G401 (cell line): ENCODE data around the gene ACTR8. TPM values are rescaled to one million over a fixed set of nuclear protein-coding genes. Genes with fewer than 3 reads are reported as not detected.
"Not testable (repeated sequence)": the region's sequence is repeated elsewhere in the genome, so short reads cannot be mapped to it uniquely, and the experiment has no call there.

Source experiments
- DNase-seq: peaks from one replicate; pipeline ENCODE4 v3.0.0-alpha.2; 2015; ENCODE audit warnings: low spot score
- in situ Hi-C: cut with HindIII; loops from 2 replicates; pipeline ENCODE4 v1.10.0; 2016; ENCODE audit warnings: low sequenced_read_pairs, mixed read lengths
- total RNA-seq: library from RNA; depleted of rRNA; stranded (reverse); fragments of >200 nt; shearing (Covaris generic); gene quantifications from 2 replicates; pipeline ENCODE4 v1.2.3, GENCODE V29; 2014; rRNA removed

ACTR8 gene, protein sequence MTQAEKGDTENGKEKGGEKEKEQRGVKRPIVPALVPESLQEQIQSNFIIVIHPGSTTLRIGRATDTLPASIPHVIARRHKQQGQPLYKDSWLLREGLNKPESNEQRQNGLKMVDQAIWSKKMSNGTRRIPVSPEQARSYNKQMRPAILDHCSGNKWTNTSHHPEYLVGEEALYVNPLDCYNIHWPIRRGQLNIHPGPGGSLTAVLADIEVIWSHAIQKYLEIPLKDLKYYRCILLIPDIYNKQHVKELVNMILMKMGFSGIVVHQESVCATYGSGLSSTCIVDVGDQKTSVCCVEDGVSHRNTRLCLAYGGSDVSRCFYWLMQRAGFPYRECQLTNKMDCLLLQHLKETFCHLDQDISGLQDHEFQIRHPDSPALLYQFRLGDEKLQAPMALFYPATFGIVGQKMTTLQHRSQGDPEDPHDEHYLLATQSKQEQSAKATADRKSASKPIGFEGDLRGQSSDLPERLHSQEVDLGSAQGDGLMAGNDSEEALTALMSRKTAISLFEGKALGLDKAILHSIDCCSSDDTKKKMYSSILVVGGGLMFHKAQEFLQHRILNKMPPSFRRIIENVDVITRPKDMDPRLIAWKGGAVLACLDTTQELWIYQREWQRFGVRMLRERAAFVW
- 26.3 and 41.7 TPM in 2 replicates for total RNA-seq

DNA sequence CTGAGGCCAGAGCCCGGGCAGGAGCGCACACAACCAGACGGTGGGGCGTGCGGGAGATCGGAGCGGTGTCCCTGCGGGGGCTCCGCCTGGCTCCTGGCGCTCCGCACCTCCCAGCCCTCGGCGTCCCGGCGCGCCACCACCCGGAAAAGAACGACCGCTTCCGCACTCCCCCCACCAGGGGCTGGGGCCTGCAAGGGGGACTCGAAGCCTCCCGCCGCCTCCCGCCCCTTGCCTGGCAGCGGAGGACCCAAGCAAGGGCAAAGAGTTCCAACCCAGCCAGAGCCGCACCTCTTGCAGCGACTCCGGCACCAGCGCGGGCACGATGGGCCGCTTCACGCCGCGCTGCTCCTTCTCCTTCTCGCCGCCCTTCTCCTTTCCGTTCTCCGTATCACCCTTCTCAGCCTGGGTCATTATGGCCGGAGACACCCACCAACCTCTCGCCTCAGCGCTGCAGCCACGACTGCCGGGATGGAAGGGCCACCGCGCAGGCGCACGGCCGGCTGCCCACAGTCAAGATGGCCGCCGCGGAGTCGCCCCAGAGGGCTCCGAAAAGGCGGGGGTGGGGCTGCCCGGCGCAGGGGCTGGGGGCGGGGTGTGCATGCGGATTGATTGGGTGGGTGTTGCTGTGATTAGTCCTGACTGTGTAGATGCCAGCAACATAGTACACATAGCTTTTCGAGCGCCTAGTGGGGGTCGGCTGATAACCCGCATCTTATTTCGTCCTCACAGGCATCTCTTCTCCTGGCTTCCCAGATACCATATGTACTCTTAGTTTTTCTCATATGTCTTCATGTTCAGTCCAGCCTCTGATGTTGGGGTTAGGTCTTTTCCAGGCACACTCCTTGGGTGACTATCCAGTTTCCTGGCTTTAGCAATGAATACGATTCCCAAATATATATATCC is at the start of gene ACTR8:
ACTR8 (minus strand) TSS at position 462 of the 903 bp plus-strand sequence; CDS start at position 411, 51 bp downstream.
- in situ Hi-C loops, result no loop called here
- peak; percentile 83 for DNase-seq

DNA sequence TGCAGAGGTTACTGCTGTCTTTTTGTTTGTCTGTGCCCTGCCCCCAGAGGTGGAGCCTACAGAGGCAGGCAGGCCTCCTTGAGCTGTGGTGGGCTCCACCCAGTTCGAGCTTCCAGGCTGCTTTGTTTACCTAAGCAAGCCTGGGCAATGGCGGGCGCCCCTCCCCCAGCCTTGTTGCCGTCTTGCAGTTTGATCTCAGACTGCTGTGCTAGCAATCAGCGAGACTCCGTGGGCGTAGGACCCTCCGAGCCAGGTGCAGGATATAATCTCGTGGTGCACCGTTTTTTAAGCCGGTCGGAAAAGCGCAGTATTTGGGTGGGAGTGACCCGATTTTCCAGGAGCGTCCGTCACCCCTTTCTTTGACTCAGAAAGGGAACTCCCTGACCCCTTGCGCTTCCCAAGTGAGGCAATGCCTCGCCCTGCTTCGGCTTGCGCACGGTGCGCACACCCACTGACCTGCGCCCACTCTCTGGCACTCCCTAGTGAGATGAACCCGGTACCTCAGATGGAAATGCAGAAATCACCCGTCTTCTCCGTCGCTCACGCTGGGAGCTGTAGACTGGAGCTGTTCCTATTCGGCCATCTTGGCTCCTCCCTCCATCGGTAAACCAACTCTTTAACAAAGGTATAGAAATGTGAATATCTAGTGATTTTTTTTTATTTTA is 45.4 kb upstream of the ACTR8 start:
- in situ Hi-C loops, DNase-seq: not testable (repeated sequence)

DNA sequence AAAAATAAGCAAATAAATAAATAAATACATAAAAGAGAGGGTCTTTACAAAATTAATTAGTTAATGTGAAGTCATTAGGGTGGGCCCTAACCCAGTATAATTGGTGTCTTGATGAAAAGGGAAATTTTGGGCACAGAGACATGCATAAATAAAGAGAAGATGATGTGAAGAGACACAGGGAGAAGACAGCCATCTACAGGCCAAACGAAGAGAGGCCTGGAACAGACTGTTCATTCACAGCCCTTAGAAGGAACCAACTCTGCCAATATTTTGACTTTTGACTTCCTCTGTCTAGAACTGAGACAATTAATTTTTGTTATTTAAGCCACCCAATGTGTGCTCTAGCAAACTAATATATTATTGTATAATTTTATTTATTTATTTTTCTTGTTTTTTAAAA is 39.3 kb upstream of the ACTR8 start:
- in situ Hi-C loops, result no loop called here
- DNase-seq, result no peak

DNA sequence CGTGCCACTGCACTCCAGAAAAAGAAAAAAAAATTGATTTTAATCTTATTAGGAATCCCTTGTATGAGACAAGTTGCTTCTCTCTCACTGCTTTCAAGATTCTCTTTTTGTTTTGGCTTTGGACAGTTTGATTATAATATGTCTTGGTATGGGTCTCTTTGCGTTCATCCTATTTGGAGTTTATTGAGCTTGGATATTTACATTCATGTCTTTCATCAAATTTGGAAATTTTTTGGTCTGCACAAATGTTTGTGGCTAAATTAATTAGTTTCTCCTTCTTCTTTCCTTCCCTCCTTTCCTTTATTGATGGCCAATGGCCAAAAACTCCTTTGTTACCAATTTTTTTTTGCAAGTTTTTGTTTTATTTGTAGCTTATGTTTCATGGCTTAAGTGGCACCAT is 37.8 kb upstream of the ACTR8 start:
- in situ Hi-C loops, result no loop called here
- no peak for DNase-seq

DNA sequence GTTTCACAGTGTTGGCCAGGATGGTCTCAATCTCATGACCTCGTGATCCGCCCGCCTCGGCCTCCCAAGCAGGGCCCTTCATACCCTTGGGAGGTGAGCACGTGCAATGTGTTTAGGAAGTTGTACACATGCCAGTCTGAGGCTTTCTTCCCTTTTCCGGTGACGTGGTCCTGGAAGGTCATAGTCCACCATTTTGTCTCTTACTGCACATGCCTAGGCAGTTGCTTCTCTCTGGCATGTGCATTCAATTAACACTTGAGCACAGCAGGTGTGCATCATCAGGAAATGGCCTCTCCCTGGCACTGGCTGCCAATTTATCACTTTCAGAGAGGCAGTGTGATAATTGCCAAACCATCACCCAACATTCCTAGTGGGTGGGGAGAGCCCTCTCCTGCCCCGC is 31.4 kb upstream of the ACTR8 start:
- DNase-seq, result no peak
- in situ Hi-C loops, result no loop called here

DNA sequence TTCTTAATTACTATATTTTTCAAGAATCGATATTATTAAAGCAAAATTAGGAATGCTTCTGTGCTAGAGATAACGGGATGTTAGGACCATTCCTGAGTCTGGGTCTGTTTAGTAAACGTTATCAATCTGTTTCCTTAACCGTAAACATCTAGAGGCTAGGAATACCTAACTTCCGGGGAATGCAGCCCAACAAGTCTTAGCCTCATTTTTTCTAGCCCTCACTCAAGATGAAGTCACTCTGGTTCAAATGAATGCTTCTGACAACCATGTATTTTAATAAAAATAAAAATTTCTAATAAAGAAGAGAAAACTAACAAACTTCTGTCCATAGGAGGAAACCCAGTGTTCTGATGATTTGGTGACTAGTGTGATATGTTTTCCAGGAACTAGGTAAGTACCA is 20.8 kb upstream of the ACTR8 start:
- DNase-seq, result no peak
- in situ Hi-C loops, result no loop called here

DNA sequence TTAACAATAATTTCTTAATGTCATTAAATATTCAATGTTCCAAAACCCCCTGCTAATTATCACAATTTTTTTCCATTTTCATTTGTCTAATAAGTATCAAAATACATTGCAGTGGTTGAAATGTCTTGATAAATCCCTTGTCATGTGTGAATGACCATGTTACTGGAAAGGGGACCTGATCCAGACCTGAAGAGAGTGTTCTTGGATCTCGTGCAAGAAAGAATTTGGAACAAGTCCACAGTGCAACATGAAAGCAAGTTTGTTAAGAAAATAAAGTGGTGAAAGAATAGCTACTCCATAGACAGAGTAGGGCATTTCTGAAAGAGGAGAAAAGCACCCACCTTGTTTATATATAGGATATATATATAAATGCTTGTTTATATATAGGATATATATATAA is 20.1 kb upstream of the ACTR8 start:
- no peak for DNase-seq
- in situ Hi-C loops, result no loop called here

DNA sequence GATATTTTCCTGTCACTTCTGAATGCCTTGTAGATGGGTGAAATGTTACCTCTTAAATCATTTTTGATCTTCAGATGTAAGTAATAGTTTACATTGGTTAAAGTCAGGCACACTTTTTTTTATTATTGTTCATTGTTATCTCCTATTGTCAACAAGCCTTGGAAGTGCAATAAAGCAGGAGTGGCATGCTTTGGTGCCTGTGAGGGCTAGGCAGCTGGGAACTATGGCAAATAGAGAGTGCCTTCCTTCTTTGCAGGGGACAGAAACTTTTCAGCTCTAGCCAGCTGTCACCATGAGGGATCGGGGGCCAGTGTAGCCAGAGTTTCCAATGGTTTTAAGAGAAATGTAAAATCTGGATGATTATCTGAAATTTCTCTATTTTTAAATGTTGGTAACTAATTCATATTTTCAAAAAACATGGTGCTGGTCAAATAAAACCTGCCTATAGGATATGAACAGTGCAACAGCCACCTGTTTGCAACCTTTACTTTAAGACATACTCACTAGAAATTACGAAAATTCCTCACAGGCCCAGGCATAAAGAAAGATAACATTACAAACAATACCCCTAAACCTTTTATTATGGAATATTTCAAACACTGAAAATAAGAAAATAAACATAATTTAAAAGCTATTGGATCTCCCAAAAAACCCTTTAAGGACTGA is 18.8 kb upstream of the ACTR8 start:
- no peak for DNase-seq
- in situ Hi-C loops, result no loop called here

DNA sequence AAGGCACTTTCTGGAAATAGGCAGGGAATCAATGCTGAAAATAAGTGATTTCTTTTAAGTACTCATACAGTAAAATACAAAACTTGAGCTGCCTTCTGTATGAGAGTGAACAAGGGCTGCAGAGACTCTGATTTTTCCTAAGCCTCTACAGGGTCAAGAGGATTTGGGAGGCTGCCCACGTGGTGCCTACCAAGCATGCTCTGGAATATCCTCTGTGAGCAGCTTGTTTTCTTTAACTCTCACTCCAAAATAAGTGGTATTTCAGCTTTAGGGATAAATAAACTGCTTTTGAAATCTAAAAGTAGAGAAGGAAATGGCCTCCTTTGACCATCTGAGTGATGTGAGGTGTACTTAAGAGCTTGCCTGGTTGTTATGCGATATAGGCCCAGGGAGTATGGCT is 17.8 kb upstream of the ACTR8 start:
- in situ Hi-C loops, result no loop called here
- no peak for DNase-seq

DNA sequence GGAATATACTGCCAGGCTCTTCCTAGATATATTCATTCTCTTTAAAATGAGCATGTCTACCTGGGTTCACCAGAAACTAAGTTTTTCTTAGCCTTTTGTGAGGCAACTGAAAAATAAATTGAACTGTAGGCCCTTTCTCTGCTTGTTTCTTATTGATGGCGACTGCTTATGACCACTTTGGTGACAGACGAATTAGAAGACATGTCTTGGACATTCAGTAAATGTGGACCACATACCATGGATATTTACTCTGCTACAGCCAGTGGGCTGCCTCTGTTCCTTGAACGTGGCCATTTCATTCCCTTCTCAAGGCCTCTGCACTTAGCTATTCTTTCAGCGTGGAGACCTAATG is 10.3 kb upstream of the ACTR8 start:
- DNase-seq, result no peak
- in situ Hi-C loops, result no loop called here

DNA sequence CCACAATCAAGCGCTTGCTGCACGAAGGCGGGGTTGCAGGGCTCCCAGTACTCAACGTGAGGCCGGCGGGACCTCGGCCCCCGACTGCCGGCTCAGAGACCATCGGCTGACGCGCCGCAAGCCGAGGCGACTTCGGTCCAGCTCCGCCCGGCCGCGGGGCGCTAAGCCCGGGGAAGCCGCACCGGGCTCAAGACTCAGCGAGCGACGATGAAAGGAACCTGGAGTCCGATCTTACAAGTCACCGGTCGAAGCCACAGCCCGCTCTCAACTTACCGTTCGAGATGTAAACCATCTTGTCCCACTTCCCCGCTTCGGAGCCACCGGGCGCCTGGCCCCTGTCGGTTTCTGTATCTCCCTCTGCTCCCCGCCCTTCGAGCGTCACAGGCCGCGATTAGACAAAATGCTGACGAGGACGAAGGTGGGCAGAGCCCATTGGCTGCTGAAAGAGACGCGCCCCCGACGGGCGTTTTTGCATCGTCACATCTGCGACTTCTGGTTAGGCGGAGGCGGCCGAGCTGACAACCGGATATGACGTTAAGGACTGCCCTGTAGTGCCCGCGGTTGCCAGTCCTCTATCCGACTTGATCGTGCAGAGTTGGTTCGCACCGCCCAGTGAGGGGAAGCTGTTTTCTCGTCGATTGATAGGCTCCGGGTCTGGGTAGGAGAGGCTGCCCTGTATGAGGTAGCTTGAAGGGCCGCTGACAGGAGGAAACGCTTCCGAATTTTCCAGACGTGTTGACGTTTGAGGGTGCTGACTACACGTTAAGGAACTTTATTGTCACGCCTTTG is 9.7 kb upstream of the ACTR8 start, which contains the start of gene SELENOK:
SELENOK (minus strand) TSS at position 363 of the 789 bp plus-strand sequence.
- in situ Hi-C loops, result no loop called here
- DNase-seq, result peak; percentile 100

DNA sequence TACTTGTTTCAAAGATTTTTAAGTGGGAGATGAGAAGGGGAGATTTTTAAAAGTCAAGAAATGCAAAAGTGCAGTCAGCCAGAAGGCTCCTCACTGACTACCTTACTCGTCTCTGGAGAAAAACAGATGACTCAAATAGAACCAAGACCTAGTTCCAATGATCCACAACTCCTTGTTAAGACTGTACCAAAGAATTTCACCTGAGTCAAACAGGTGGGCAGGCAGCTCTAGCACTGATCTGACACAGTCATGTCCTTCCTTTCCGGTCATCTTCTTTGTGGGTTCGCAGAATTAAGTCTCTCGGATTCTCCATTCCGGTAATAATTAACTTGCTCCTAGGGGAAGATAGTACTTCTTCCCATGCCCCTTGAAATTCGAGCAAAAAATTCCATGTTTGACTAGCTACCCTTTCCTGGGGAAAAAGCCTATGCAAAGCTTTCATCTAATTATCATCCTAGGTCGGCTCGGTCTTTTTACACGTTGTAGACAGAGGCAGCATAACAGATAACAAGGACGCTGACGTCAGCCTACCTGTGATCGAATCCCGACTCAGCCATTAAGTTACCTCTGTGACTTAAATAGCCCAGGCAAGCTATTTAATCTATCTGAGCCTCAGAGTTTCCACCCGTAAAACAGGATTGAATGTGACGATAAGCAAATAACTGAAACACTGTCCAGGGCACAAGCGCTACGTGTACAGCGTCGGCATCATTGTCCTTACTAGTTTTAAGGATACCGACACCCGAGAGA is 8.9 kb upstream of the ACTR8 start:
- in situ Hi-C loops, result no loop called here
- DNase-seq, result peak; percentile 53

DNA sequence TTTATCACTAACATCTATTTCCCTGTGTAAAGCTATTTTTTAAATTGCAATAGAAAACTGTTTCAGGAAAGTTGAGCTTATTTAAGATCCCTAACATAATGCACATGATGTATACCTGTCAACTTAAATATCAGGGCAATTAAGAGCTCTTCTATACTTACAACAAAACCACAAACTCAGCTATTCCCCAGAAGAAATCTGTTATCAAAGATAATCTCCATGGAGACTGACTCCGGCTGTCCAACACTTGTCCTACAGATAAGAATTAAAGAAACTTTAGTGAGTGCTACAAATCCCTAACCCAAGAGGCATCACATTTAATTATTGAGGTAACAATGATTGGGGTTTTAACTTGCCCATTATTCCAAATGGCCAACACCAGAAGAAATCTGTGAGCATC is 6.3 kb upstream of the ACTR8 start:
- DNase-seq, result no peak
- in situ Hi-C loops, result no loop called here

DNA sequence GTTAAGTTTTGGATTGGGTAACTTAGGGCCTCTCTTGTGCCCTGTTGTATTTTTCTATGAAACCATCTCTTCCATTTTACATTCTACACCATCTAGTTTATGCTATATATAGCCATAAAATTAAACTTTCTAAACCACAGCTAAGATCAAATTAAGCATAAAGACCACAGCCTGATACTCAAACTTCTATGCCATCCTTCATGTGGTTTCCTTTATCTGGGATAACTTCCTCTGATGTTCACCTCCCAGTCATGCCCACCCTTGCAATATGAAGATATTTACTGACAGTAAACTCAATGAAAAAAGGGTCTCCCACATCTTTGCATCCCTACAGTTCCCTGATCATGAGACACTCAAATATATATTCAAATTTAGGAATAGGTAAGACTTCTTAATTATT is 5.5 kb upstream of the ACTR8 start:
- in situ Hi-C loops, result no loop called here

DNA sequence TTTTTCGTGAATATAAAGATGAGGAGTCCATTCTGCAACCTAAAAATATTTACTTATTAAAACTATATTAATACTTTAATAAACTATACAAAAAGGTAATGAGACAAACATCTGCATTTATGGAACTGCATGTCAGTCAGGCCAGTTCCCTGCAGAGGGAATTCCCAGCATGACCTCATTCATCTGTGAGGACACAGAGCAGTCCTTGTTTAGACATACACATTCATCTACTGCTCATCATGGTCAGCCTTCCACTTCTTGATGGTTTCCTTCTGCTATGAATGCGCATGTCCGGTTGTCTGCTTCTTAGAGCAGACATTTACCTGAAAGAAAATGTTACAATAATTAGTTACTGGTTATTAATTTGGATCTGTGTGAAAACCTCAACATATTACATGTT is 3.3 kb upstream of the ACTR8 start:
- no peak for DNase-seq
- in situ Hi-C loops, result no loop called here

More for the DNA sequence above, 5.5 kb upstream of the ACTR8 start:
- no peak for DNase-seq

DNA sequence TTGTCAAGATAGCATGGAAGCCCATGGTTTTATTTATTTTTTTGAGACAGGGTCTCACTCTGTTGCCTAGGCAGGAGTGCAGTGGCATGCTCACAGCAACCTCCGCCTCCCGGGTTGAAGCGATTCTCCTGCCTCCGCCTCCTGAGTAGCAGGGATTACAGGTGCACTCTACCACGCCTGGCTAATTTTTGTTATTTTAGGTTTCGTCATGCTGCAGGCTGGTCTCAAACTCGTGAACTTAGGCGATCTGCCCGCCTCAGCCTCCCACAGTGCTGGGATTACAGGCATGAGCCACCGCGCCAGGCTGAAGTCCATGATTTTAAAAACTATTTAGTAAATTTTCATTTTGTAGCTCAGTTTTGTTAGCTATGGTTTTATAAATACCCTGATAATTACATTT is 2.7 kb upstream of the ACTR8 start:
- in situ Hi-C loops, result no loop called here

DNA sequence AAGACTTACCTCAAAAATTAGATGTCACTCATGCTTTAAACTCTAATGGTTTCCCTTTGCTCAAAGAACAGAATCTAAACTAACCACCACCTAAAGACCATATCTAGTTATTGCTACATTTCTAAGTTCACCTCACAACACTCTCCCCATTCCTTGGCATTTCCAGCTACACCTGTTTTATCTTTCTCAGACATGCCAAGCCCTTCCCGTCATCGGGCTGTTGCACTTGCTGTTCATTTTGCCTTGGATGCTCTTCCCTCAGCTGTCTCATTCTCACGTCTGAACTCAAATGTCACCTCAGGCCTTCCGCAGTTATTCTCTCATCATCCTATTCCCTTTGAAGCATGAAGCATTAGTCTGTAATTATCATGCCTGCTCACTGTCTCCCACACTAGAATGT is 1.1 kb upstream of the ACTR8 start:
- in situ Hi-C loops, result no loop called here
- no peak for DNase-seq

More for the DNA sequence above, 2.7 kb upstream of the ACTR8 start:
- no peak for DNase-seq
